AG10803 (cell line): Measurements from ENCODE around the gene CCL5.

Experiments
- DNase-seq: peaks from one replicate; pipeline ENCODE4 v3.0.0; 2010; ENCODE audit warnings: low read depth
- H3K4me3 ChIP-seq: 2 replicates; pipeline ENCODE4 v1.5.1; 2011; ENCODE audit warnings: mild to moderate bottlenecking, low read length, control low read depth
- TF ChIP-seq, protein P1 (sequence below): conservative IDR thresholded peaks from 2 replicates; pipeline ENCODE4 v1.5.1; 2011; ENCODE audit warnings: mild to moderate bottlenecking, low read length, control low read depth, inconsistent platforms

The CCL5 gene

DNA sequence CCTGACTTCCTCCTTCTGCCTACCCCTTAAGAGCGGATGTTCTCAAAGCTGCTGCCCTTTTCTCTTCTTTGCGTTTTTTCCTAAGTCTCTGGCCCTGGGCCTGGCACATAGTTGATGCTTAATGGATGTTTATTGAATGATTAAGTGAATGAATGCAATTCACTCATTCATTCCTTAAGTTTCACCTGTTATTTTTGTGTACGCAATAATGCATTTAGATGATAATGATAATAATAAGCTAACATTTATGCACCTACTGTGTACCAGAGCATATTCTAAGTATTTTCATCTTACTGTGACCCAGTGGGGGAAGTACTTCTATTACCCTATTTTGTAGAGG lies 4.4 kb downstream of the CCL5 start:
- TF ChIP-seq, protein P1, sequence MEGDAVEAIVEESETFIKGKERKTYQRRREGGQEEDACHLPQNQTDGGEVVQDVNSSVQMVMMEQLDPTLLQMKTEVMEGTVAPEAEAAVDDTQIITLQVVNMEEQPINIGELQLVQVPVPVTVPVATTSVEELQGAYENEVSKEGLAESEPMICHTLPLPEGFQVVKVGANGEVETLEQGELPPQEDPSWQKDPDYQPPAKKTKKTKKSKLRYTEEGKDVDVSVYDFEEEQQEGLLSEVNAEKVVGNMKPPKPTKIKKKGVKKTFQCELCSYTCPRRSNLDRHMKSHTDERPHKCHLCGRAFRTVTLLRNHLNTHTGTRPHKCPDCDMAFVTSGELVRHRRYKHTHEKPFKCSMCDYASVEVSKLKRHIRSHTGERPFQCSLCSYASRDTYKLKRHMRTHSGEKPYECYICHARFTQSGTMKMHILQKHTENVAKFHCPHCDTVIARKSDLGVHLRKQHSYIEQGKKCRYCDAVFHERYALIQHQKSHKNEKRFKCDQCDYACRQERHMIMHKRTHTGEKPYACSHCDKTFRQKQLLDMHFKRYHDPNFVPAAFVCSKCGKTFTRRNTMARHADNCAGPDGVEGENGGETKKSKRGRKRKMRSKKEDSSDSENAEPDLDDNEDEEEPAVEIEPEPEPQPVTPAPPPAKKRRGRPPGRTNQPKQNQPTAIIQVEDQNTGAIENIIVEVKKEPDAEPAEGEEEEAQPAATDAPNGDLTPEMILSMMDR: no peak
- DNase-seq: no peak

DNA sequence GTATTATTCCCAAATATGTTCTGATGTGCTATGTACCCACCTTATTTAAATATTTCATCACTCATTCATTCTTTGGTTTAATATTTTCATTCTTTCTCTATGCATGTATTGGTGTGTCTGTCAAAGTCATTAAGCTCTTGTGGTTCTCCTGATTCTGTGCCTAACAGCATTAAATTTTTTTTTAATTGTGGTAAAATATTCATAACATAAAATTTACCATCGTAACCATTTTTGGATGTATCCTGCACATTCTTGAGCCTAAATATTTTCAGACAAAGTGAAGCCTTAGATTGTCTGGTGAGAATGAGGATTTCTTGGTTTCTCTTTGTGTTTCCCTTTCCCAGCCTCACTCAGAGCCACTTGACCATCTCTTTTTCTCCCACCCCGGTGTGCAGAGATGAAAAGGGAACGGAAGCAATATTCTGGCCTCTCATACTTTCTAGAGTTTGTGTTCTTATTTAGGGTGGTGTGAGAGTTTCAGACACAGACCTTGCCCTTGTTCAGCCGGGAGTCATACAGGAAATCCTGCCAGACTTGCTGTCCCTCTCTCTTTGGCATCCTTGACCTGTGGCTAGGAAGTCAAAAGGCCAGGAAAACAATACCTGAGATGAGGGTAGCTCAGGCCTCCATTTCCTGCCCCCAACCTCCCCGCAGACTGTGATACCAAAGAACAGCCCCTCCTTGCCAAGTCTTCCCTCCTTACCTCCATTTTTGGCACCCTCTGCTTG lies 4.9 kb downstream of the CCL5 start:
- TF ChIP-seq, protein P1: no peak
- DNase-seq: no peak
- H3K4me3 ChIP-seq: no peak overlapping the region

More for the DNA sequence above, 4.4 kb downstream of the CCL5 start:
- H3K4me3 ChIP-seq: no peak overlapping the region

DNA sequence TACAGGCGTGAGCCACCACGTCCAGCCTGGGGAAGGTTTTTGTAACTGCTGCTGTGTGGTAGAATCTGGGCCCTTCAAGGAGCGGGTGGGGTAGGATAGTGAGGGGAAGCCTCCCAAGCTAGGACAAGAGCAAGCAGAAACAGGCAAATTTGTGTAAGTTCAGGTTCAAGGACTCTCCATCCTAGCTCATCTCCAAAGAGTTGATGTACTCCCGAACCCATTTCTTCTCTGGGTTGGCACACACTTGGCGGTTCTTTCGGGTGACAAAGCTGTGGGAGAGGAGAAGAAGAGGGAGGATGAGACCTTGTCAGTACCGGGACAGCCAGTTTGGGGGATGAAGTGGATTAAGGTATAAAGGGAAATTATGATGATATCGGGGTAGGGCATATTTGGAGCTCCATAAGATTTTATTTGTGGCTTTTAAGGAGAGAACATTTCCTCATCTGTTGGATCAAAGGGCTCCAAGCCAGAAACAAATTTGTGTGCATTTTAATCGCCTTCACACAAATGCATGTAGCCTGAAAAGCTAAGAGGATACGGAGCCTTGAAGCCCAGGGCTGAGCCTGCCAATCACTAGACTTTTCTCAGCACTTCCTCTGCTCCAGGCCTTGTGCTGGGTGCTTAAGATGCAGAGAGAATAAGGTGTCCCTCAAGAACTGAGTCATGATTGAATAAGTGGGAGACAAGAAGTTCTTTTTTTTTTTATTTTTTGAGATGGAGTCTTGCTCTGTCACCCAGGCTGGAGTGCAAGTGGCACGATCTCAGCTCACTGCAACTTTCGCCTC lies 7.8 kb downstream of the CCL5 start:
- no peak overlapping the region for H3K4me3 ChIP-seq
- TF ChIP-seq, protein P1: no peak
- no peak for DNase-seq

DNA sequence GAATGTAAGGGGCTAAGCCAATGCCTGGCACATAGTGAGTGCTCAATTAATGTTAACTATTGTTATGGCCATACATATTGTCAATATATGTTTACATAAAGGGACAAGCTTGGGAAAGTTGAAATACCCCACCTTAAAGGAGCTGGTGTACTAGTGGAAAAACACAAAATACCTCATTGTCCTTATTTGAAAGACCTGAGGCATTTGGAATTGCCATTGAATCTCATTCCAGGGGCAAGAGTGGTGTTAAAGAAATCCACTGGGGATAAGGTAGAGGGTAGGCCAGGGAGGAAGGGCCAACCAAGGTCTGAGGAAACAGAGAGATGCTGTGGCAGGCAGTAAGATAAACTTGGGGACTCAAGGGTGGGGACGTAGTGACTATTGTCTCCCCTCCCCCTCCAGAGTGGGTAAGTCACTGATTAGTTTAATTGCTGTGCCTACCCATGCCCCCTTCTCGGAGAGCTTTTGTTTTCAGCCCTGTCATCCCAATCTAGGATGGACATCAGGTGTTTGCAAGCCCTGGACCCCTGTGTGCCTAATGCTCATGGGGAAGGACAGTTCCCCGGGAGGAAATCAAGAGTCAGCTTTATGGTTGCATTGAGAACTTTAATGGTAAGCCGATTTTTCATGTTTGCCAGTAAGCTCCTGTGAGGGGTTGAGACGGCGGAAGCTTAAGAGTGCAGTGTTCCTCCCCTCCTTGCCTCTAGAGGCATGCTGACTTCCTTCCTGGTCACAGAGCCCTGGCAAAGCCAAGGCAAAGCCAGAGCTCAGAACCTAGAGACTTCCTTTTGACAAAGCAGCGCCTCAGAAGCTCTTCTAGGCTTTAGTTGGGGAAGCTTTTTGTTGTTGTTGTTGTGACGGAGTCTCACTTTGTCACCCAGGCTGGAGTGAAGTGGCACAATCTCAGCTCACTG lies 9.0 kb downstream of the CCL5 start:
- DNase-seq: no peak
- H3K4me3 ChIP-seq: no peak overlapping the region
- TF ChIP-seq, protein P1: no peak

DNA sequence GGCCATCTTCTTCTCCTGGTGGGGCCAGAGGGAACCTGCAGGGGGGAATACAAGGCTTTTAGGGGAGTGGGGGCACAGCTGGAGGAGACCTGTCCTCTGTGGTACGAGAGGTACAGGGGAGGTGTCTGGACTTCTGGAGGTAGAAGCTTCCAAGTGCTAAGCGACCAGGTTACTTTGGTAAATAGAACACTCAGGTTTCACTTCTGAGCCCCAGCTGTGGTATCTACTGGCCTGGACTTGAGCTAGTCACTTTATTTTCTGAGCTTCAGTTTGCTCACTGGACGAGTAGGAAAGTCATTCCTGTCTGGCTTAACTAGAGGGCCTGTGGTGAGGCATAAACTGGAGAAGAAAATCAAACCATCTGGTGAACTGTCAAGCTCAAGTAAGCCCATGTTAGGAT lies 11.4 kb downstream of the CCL5 start, which contains the start of gene HEATR9:
Gene HEATR9 (minus strand): TSS at position 155 of the 400 bp plus-strand sequence. CDS start 149 bp downstream, at position 6.
- no peak for DNase-seq
- no peak within 1 kb of the TSS for H3K4me3 ChIP-seq
- TF ChIP-seq, protein P1: no peak

DNA sequence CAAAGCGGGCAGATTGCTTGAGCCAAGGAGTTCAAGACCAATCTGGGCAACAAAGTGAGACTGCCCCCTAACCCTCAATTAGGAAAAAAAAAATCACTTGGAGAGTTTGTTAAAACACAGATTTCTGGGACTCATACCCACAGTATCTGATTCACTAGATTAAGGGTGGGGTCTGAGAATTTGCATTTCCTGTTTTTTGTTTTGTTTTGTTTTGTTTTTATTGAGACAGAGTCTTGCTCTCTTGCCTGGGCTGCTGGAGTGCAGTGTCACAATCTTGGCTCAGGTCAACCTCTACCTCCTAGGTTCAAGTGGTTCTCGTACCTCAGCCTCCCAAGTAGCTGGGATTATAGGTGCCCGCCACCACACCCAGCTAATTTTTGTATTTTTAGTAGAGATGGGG lies 12.6 kb downstream of the CCL5 start:
- no peak overlapping the region for H3K4me3 ChIP-seq
- TF ChIP-seq, protein P1: no peak

More for the DNA sequence above, 12.6 kb downstream of the CCL5 start:
- DNase-seq: no peak
